ENCODE data around the gene IDNK. TPM values are rescaled to one million over a fixed set of nuclear protein-coding genes. Genes with fewer than 3 reads are reported as not detected.

IDNK gene
- total RNA-seq (2022; extraction: Qiagen RNA extraction; ENCODE audit: low read depth): 5.4 to 9.7 TPM (median 6.2 TPM) in 5 replicates

DNA sequence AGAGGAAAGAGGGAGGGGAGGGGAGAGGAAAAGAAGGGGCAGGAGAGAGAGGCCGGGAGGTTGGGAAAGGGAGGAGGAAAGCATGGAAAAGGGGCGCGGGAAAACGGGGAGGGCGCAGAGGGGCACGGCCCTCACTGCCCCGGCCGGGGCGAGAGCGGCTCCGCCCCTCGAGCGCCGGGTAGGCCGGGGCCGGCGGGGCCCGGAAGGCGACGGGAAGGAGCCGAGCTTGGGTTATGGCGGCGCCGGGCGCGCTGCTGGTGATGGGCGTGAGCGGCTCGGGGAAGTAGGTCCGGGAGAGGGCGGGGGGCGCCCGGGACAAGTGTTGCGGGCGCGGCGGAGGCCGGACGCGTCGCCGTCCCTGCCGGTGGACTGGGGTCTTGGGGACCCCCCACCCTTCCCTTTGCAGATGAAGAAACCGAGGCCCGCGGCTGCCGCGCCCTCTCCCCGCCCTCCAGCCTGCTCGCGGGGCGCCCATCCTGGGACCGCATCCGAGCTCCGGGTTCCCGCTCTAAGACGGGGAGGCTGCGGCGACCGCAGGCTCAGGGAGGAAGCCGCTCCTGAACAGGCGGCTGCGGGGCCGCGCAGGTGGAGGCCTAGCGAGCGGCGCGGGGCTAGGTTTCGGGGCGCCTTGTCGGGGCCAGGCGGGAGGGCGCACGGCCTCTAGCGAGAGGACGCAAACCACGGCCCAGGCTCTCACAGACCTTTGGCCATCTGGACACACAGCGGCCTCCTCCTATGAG, at the start of gene IDNK:
IDNK (plus strand) TSS at position 205 of the 740 bp plus-strand sequence; CDS start at position 234, 29 bp downstream.

Other genes starting within 250 kb of the IDNK start
- gene FRMD3, start 84.7 kb upstream of the IDNK start, total RNA-seq (2022; extraction: Qiagen RNA extraction; ENCODE audit: low read depth): 3.1 to 5.5 TPM (median 4.2 TPM) in 5 replicates
- gene UBQLN1, start 84.8 kb downstream of the IDNK start, total RNA-seq (2022; extraction: Qiagen RNA extraction; ENCODE audit: low read depth): 91.8 to 119 TPM (median 106 TPM) in 5 replicates
- gene GKAP1, start 194.6 kb downstream of the IDNK start, total RNA-seq (2022; extraction: Qiagen RNA extraction; ENCODE audit: low read depth): 4.0 to 7.5 TPM (median 5.8 TPM) in 5 replicates

Measured in A549 treated with ZK216348 at 1 μM for 4 hours (cell line).